ENCODE data around the gene ASCC2.
"Not testable (repeated sequence)": the region's sequence is repeated elsewhere in the genome, so short reads cannot be mapped to it uniquely, and the experiment has no call there.

Gene ASCC2

GRCh38 chr22:29758068-29758622 lies 79.9 kb downstream of the ASCC2 start:
- TF ChIP-seq, protein P1, sequence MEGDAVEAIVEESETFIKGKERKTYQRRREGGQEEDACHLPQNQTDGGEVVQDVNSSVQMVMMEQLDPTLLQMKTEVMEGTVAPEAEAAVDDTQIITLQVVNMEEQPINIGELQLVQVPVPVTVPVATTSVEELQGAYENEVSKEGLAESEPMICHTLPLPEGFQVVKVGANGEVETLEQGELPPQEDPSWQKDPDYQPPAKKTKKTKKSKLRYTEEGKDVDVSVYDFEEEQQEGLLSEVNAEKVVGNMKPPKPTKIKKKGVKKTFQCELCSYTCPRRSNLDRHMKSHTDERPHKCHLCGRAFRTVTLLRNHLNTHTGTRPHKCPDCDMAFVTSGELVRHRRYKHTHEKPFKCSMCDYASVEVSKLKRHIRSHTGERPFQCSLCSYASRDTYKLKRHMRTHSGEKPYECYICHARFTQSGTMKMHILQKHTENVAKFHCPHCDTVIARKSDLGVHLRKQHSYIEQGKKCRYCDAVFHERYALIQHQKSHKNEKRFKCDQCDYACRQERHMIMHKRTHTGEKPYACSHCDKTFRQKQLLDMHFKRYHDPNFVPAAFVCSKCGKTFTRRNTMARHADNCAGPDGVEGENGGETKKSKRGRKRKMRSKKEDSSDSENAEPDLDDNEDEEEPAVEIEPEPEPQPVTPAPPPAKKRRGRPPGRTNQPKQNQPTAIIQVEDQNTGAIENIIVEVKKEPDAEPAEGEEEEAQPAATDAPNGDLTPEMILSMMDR (IDR thresholded peaks at IDR 0.05; ENCODE audit: low read length, missing control alignments), result no peak
- no peak overlapping the region for H3K4me3 ChIP-seq (replicated peaks; ENCODE audit: low read depth, low read length)
- no peak for DNase-seq (ENCODE audit: low read depth)

DNA sequence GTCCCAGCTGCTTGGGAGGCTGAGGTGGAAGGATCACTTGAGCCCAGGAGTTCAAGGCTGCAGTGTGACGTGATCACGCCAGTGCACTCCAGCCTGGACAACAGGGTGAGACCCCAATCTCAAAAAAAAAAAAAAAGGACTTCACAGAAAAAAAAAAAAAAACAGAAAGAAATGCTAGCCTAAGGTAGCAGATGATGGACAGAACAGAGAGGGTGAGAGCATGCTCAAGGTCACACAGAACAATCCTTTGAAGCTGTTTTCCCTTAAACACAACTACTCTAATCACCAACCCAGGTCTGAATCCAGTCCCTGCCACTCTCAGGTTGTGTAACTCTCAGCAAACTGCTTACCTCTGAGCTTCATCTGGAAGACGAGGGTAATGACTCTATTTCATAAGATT lies 81.0 kb downstream of the ASCC2 start:
- no peak for DNase-seq (ENCODE audit: low read depth)
- H3K4me3 ChIP-seq (replicated peaks; ENCODE audit: low read depth, low read length), result no peak overlapping the region
- TF ChIP-seq, protein P1 (IDR thresholded peaks at IDR 0.05; ENCODE audit: low read length, missing control alignments), result no peak

DNA sequence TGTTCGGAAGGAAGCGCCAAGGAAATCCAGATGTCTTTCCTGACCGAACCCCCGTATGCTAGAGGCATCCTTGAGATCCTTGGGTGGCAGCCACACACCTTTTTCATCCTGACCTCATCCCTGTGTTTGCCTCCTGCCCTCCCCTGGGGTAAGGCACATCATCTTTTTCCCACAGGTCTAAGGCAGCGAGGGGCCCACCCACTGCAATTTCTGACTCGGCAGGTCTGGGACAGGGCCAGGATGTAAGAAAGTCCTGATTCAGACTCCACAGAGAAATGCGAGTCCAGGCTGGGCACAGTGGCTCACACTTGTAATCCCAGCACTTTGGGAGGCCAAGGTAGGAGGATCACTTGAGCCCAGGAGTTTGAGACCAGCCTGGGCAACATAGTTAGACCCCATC lies 81.7 kb downstream of the ASCC2 start:
- TF ChIP-seq, protein P1 (IDR thresholded peaks at IDR 0.05; ENCODE audit: low read length, missing control alignments), result no peak
- no peak for DNase-seq (ENCODE audit: low read depth)
- H3K4me3 ChIP-seq (replicated peaks; ENCODE audit: low read depth, low read length), result no peak overlapping the region

- DNase-seq (ENCODE audit: low read depth), result no peak
- no peak overlapping the region for H3K4me3 ChIP-seq (replicated peaks; ENCODE audit: low read depth, low read length)
- TF ChIP-seq, protein P1 (IDR thresholded peaks at IDR 0.05; ENCODE audit: low read length, missing control alignments), result no peak
Observed at GRCh38 chr22:29755889-29756288, 82.2 kb downstream of the ASCC2 start.

- not testable (repeated sequence) for H3K4me3 ChIP-seq (replicated peaks; ENCODE audit: low read depth, low read length); DNase-seq (ENCODE audit: low read depth)
Observed at GRCh38 chr22:29754658-29755395, 83.2 kb downstream of the ASCC2 start.

DNA sequence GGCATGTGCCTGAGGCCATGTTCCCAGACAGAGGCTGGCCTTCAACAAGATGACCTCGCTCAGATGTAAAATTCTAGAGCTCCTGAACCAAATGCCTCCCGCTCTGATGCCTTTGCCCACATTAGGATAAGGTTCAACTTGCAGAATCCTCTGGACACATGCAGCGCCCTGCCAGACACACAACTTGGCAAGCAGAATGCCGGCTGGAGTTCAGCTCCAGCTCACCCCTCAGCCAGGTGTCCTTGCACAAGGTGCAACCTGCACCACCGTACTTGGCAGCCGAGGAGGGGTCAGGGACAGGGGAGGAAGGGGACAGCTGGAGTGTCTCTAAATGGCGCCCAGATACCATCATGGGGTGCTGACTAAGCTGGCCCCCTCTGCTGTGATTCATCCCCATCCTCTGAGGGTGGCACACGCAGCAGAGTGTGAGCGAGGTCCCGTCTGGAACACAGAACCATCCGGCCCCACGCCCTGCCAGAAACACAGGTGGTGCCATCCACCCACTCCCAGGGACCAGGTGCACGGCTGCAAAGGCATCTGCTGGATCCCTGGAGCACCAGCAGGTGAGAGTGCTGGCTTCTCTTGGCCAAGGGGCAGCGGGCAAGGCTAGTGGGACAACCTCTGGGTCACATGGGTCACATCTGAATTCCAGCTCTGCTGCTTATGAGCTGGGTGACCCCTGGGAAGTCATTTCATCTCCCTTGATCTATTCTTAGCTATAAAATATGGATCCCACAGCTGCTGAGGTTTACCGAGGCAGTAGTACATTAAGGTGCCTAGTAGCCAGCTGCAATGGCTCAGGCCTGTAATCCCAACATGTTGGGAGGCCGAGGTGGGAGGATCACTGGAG lies 84.0 kb downstream of the ASCC2 start:
- TF ChIP-seq, protein P1 (IDR thresholded peaks at IDR 0.05; ENCODE audit: low read length, missing control alignments), result no peak
- no peak for DNase-seq (ENCODE audit: low read depth)
- no peak overlapping the region for H3K4me3 ChIP-seq (replicated peaks; ENCODE audit: low read depth, low read length)

GRCh38 chr22:29751669-29752068 lies 86.4 kb downstream of the ASCC2 start:
- TF ChIP-seq, protein P1 (IDR thresholded peaks at IDR 0.05; ENCODE audit: low read length, missing control alignments), result no peak
- no peak overlapping the region for H3K4me3 ChIP-seq (replicated peaks; ENCODE audit: low read depth, low read length)
- no peak for DNase-seq (ENCODE audit: low read depth)

Measured in fibroblast of pulmonary artery (primary cell).